HepG2 (cell line): ENCODE data around the gene EFEMP2. TPM values are rescaled to one million over a fixed set of nuclear protein-coding genes. Genes with fewer than 3 reads are reported as not detected.

Experiments used
- ATAC-seq: fragments of 200-7000 bp; cut with Tn5 transposase; 3 replicates; pipeline ENCODE4 v1.9.1; 2020; ENCODE audit warnings: mild to moderate bottlenecking, moderate library complexity
- BruUV-seq: library from RNA; stranded (reverse); fragments of 400-500 nt; replicated peaks from 2 replicates; lab custom pipeline; 2021; lab: Mats Ljungman, UMichigan
- CTCF ChIA-PET: fragments of 300-600 bp; formaldehyde crosslinking; extraction: SDS; loops from one replicate; lab custom pipeline; 2021; ENCODE audit warnings: low total read pairs, inconsistent platforms, low intra/inter-chr PET ratio; lab: Yijun Ruan, JAX
- POLR2A ChIA-PET: fragments of 350-600 bp; sonication (Branson Sonifier 250); formaldehyde crosslinking; loops from one replicate; lab custom pipeline; 2020; ENCODE audit warnings: antibody characterized with exemption, inconsistent platforms; lab: Yijun Ruan, JAX
- DNase-seq: peaks from one replicate; pipeline ENCODE4 v3.0.0-alpha.2; 2015; ENCODE audit warnings: low spot score
- FAIRE-seq: peaks from 3 replicates; lab custom pipeline; 2011; peaks lifted over from hg19 to GRCh38; lab: Jason Lieb, UNC
- H2AFZ ChIP-seq: one replicate; pipeline ENCODE4 v1.6.1; 2011; ENCODE audit warnings: low read length, inconsistent platforms
- H3K27ac ChIP-seq: fragments of 300-600 bp; 3 replicates; pipeline ENCODE4 v1.8.0; 2011; ENCODE audit warnings: mixed run types, mild to moderate bottlenecking, mixed read lengths, low read length, inconsistent platforms; ENCODE audit not compliant: insufficient read depth; ENCODE audit errors: extremely low read length
- H3K27me3 ChIP-seq, 2 experiments: fragments of 200-600 bp in 1 of 2; 2 replicates in 1 of 2; 3 replicates in 1 of 2; pipeline versions ENCODE4 v1.6.0 to v1.8.0; 2011; ENCODE audit warnings: low read length in 2 of 2, mild to moderate bottlenecking in 2 of 2, moderate library complexity in 2 of 2, inconsistent platforms in 1 of 2; ENCODE audit not compliant: insufficient read depth in 2 of 2, control insufficient read depth in 1 of 2
- H3K36me3 ChIP-seq, 2 experiments: fragments of 200-600 bp in 1 of 2; replicated peaks in 1 of 2; 2 replicates in 1 of 2; 3 replicates in 1 of 2; pipeline versions ENCODE4 v1.5.1 to v1.8.0; 2011; ENCODE audit warnings: low read length in 2 of 2, inconsistent platforms in 1 of 2; ENCODE audit not compliant: insufficient read depth in 2 of 2, control insufficient read depth in 1 of 2
- H3K4me1 ChIP-seq: 2 replicates; pipeline ENCODE4 v1.5.1; 2012; ENCODE audit warnings: low read length, inconsistent platforms; ENCODE audit not compliant: insufficient read depth
- H3K4me2 ChIP-seq: 2 replicates; pipeline ENCODE4 v1.6.0; 2011; ENCODE audit warnings: low read depth, low read length, inconsistent platforms
- H3K4me3 ChIP-seq, 3 experiments: fragments of 200-600 bp in 1 of 3; sonication (generic), shearing (Covaris generic) in 1 of 3; replicated peaks in 1 of 3; 2 replicates each; pipeline ENCODE4 v1.5.1; 2011 to 2016; ENCODE audit warnings: low read length in 3 of 3, inconsistent platforms in 2 of 3, low read depth in 2 of 3, mild to moderate bottlenecking in 2 of 3, control low read depth in 1 of 3, mixed read lengths in 1 of 3; ENCODE audit not compliant: insufficient read depth in 1 of 3
- H3K79me2 ChIP-seq: one replicate; pipeline ENCODE4 v1.6.1; 2011; ENCODE audit warnings: low read length, inconsistent platforms; ENCODE audit not compliant: insufficient read depth
- H3K9ac ChIP-seq: 2 replicates; pipeline ENCODE4 v1.6.0; 2011; ENCODE audit warnings: mild to moderate bottlenecking, low read depth, low read length, inconsistent platforms; ENCODE audit not compliant: insufficient read depth
- H3K9me3 ChIP-seq: 2 replicates; pipeline ENCODE4 v1.5.1; 2012; ENCODE audit warnings: mild to moderate bottlenecking, low read length
- H4K20me1 ChIP-seq: 2 replicates; pipeline ENCODE4 v1.6.0; 2011; ENCODE audit warnings: inconsistent platforms, mild to moderate bottlenecking, low read length, moderate library complexity; ENCODE audit not compliant: insufficient read depth
- AGO1 ChIP-seq: fragments of 200-400 bp; formaldehyde crosslinking; IDR thresholded peaks from 2 replicates; pipeline ENCODE4 v1.6.1; 2017; ENCODE audit warnings: mild to moderate bottlenecking, low read depth, low read length, moderate library complexity; ENCODE audit not compliant: poor library complexity, severe bottlenecking
- AGO2 ChIP-seq: fragments of 200-400 bp; formaldehyde crosslinking; optimal IDR thresholded peaks from 2 replicates; pipeline ENCODE3; 2017; ENCODE audit warnings: mild to moderate bottlenecking, low read depth, low read length, moderate library complexity
- DNMT1 ChIP-seq: sonication (generic); formaldehyde crosslinking; IDR thresholded peaks from 2 replicates; pipeline ENCODE4 v1.5.1; 2020; ENCODE audit warnings: mild to moderate bottlenecking, missing genetic modification reagents
- ELF3 ChIP-seq: IDR thresholded peaks from 2 replicates; pipeline ENCODE4 v1.6.1; 2016; ENCODE audit warnings: missing genetic modification reagents, missing compliant biosample characterization
- FOXK2 ChIP-seq: fragments of 450-650 bp; IDR thresholded peaks from 2 replicates; pipeline ENCODE4 v1.6.1; 2016
- JUND ChIP-seq: sonication (generic); formaldehyde crosslinking; IDR thresholded peaks from 2 replicates; pipeline ENCODE4 v1.8.0; 2022; ENCODE audit warnings: mild to moderate bottlenecking, missing genetic modification reagents
- MBD4 ChIP-seq: IDR thresholded peaks from 2 replicates; pipeline ENCODE4 v1.6.1; 2012; ENCODE audit warnings: low read length, inconsistent platforms, borderline replicate concordance
- SATB2 ChIP-seq: sonication (generic); formaldehyde crosslinking; IDR thresholded peaks from 2 replicates; pipeline ENCODE4 v1.5.0; 2020; ENCODE audit warnings: missing genetic modification reagents
- SCMH1 ChIP-seq: sonication (generic); formaldehyde crosslinking; IDR thresholded peaks from 2 replicates; pipeline ENCODE4 v1.9.0; 2021; ENCODE audit warnings: missing genetic modification reagents, mild to moderate bottlenecking, borderline replicate concordance
- ZBTB39 ChIP-seq: sonication (generic); formaldehyde crosslinking; IDR thresholded peaks from 2 replicates; pipeline ENCODE4 v1.5.0; 2020; ENCODE audit warnings: missing genetic modification reagents
- ZNF143 ChIP-seq: sonication (generic); formaldehyde crosslinking; IDR thresholded peaks from 2 replicates; pipeline ENCODE4 v1.4.0; 2020; ENCODE audit warnings: missing genetic modification reagents
- WGBS: methylation state at CpG from one replicate; pipeline ENCODE4 v1.1.6; 2017; ENCODE audit warnings: low lambda C conversion rate; 5-methylcytosine and 5-hydroxymethylcytosine counted together
- in situ Hi-C: cut with HindIII; loops from 2 replicates; pipeline ENCODE4 v1.10.0; 2017; ENCODE audit warnings: low pct_unique_long_range_greater_than_20kb; ENCODE audit not compliant: extremely low pct_ligation_motif_present
- intact Hi-C: fragments of 100-400 bp; cut with micrococcal nuclease; formaldehyde crosslinking; loops from one replicate; pipeline ENCODE4 v1.10.0; 2022; ENCODE audit not compliant: unreplicated experiment
- polyA plus RNA-seq, 8 experiments: library from polyadenylated mRNA; depleted of rRNA in 3 of 8; stranded (reverse) in 7 of 8; unstranded in 1 of 8; fragments of >200 nt; fragmentation: Illumina TruSeq in 4 of 8; extraction: Trizol in 4 of 8; gene quantifications; 2 replicates each; pipeline versions ENCODE4 v1.2.1 to v1.2.3, GENCODE V29; 2011 to 2016; ENCODE audit warnings: low read depth in 4 of 8, missing spikeins in 1 of 8, mixed read lengths in 1 of 8; ENCODE audit not compliant: insufficient read depth in 1 of 8
- total RNA-seq, 5 experiments: library from RNA; depleted of rRNA; stranded (reverse); fragments of >200 nt; fragmentation: Illumina TruSeq; extraction: Trizol; gene quantifications; 2 replicates each; pipeline ENCODE4 v1.2.3, GENCODE V29; 2016; ENCODE audit warnings: low read depth in 1 of 5

The EFEMP2 gene
- total and polyA plus RNA-seq, 2 of the 13 experiments (the other 11 are each of a cell fraction or from before 2014, with no cell fraction given), result 7.4 to 29.7 TPM

- no peak for TF ChIP-seq SCMH1 (CRISPR knock-in tag)
- TF ChIP-seq, all 625 proteins: peak for 0
Observed at GRCh38 chr11:65880027-65880426, 7.4 kb upstream of the EFEMP2 start (continued).

- peaks cover 4 to 13% of the 10 kb centered on the region in 2 experiments; a peak in 3 of 5 replicates for H3K36me3 ChIP-seq
- H3K9ac ChIP-seq, result no peak within 1 kb of the TSS
- CTCF ChIA-PET, result no interaction called here
- no peak within 1 kb of the TSS for H3K4me2 ChIP-seq
- POLR2A ChIA-PET, result interaction anchor here (1.1 kb wide), 1 partner anchor 21 kb away, joined by 4 read pairs; no protein-coding TSS in a partner anchor
- H3K79me2 ChIP-seq, result no peaks in the 10 kb centered on the region
- no peak within 1 kb of the TSS for H3K4me3 ChIP-seq
- no peak for FAIRE-seq
- H3K9me3 ChIP-seq, result no peaks in the 10 kb centered on the region
- in situ Hi-C loops, result loop anchor here (5.0 kb wide), 1 partner anchor 108 kb away; no protein-coding TSS in a partner anchor
- H4K20me1 ChIP-seq, result no peaks in the 10 kb centered on the region
- TF ChIP-seq AGO1 (no peak), AGO2 (peak; percentile 37)
- TF ChIP-seq, all 625 proteins: peak for 1
- no peak within 1 kb of the TSS for H2AFZ ChIP-seq
- ATAC-seq, result no peak
- H3K27me3 ChIP-seq, result no peaks in the 10 kb centered on the region
- intact Hi-C loops, result no loop called here
- no peak for DNase-seq
- WGBS, result 80% methylated on average over 6 of the region's 7 CpGs
- no peak within 1 kb of the TSS for H3K27ac ChIP-seq
- no TSS peak for BruUV-seq
- H3K4me1 ChIP-seq, result peaks cover 20% of the 10 kb centered on the region; the same call in 1 of the 2 replicates
Observed at GRCh38 chr11:65879617-65880016, 7.0 kb upstream of the EFEMP2 start, which contains the start of gene CTSW. TSS of gene CTSW (plus strand) at chr11:65879837. CDS start at chr11:65879855, 18 bp downstream.

- Histone ChIP-seq H3K9ac (peak overlapping the region; percentile 48), H3K27me3 (no peaks in the 10 kb centered on the region; a peak in 1 of 5 replicates), H3K9me3 (no peaks in the 10 kb centered on the region), H3K36me3 (0 out of 5 replicates have a peak, but pooled peaks cover 0 to 4% of the 10 kb centered on the region in 2 experiments), H4K20me1 (no peaks in the 10 kb centered on the region), H3K4me3 (peak overlapping the region; percentile 58 to 73 (median 63); a peak in 5 of 6 replicates), H3K79me2 (no peaks in the 10 kb centered on the region), H3K27ac (peak overlapping the region; percentile 38), H2AFZ (no peak overlapping the region), H3K4me1 (peaks cover 39% of the 10 kb centered on the region), H3K4me2 (peak overlapping the region; percentile 78)
- no TSS peak for BruUV-seq
- intact Hi-C loops, result no loop called here
- ATAC-seq, result peak; percentile 45
- 36% methylated on average over 20 of the region's 54 CpGs for WGBS
- no peak for FAIRE-seq
- POLR2A ChIA-PET, result interaction anchor here (0.9 to 8.9 kb wide), 5 partner anchors 11 to 25 kb away, joined by 4 to 81 read pairs (median 4); partner anchors contain the start of genes CCDC85B, CFL1 and MUS81
- in situ Hi-C loops, result no loop called here
- peak; percentile 80 for DNase-seq
- CTCF ChIA-PET, result interaction anchor here (1.2 to 1.4 kb wide), 2 partner anchors 11 to 116 kb away, joined by 3 to 9 read pairs; no protein-coding TSS in a partner anchor
- TF ChIP-seq FOXK2, result no peak
- no peak for TF ChIP-seq ZBTB39
- no peak for TF ChIP-seq ZNF143 (CRISPR knock-in tag)
- TF ChIP-seq JUND (CRISPR knock-in tag), result no peak
- no peak for TF ChIP-seq SATB2 (CRISPR knock-in tag)
- no peak for TF ChIP-seq MBD4
- TF ChIP-seq ELF3 (CRISPR knock-in tag), result peak; percentile 70; the same call in 1 of the 2 replicates
- 0 out of 2 replicates have a peak, but pooled peaks have one; percentile 58 for TF ChIP-seq DNMT1 (CRISPR knock-in tag)
Observed at GRCh38 chr11:65873318-65874156, 937 bp upstream of the EFEMP2 start.
